Osteoblast (primary cell): ENCODE measurements around the gene TMEM9. TPM values are rescaled to one million over a fixed set of nuclear protein-coding genes. Genes with fewer than 3 reads are reported as not detected.

Source experiments
- DNase-seq: peaks from one replicate; pipeline ENCODE4 v3.0.0; 2011; ENCODE audit warnings: low spot score, mixed read lengths; ENCODE audit not compliant: insufficient read length; ENCODE audit errors: missing footprints
- H2AFZ ChIP-seq: 2 replicates; pipeline ENCODE4 v1.6.0; 2011; ENCODE audit warnings: mild to moderate bottlenecking, low read length
- H3K27ac ChIP-seq: 2 replicates; pipeline ENCODE4 v1.5.1; 2011; ENCODE audit warnings: mild to moderate bottlenecking, low read depth, low read length, moderate library complexity
- H3K27me3 ChIP-seq: 2 replicates; pipeline ENCODE4 v1.6.0; 2012; ENCODE audit warnings: mild to moderate bottlenecking, control low read depth, inconsistent platforms, low read length, moderate library complexity; ENCODE audit not compliant: insufficient read depth
- H3K36me3 ChIP-seq: 2 replicates; pipeline ENCODE4 v1.5.1; 2011; ENCODE audit warnings: mild to moderate bottlenecking, low read length, control low read depth, moderate library complexity; ENCODE audit not compliant: insufficient read depth
- H3K4me1 ChIP-seq: 2 replicates; pipeline ENCODE4 v1.5.1; 2011; ENCODE audit warnings: mild to moderate bottlenecking, low read length, control low read depth, moderate library complexity; ENCODE audit not compliant: insufficient read depth
- H3K4me2 ChIP-seq: 2 replicates; pipeline ENCODE4 v1.6.0; 2011; ENCODE audit warnings: mild to moderate bottlenecking, low read length; ENCODE audit not compliant: insufficient read depth
- H3K4me3 ChIP-seq: fragments of 200-600 bp; sonication (generic); 3 replicates; pipeline ENCODE4 v1.5.1; 2012; ENCODE audit warnings: mild to moderate bottlenecking, low read length, inconsistent platforms; ENCODE audit not compliant: insufficient read depth
- H3K79me2 ChIP-seq: 2 replicates; pipeline ENCODE4 v1.6.0; 2012; ENCODE audit warnings: mild to moderate bottlenecking, low read length, control low read depth, inconsistent platforms; ENCODE audit not compliant: insufficient read depth
- H3K9me3 ChIP-seq: 2 replicates; pipeline ENCODE4 v1.5.1; 2011; ENCODE audit warnings: low read depth, low read length, control low read depth
- H4K20me1 ChIP-seq: 2 replicates; pipeline ENCODE4 v1.6.0; 2012; ENCODE audit warnings: mild to moderate bottlenecking, low read length, control low read depth; ENCODE audit not compliant: insufficient read depth
- total RNA-seq: library from RNA; depleted of rRNA; stranded (reverse); fragments of >200 nt; gene quantifications from 2 replicates; pipeline ENCODE4 v1.2.3, GENCODE V29; 2012
- TF ChIP-seq, protein P1 (sequence below): IDR thresholded peaks from 2 replicates; pipeline ENCODE4 v1.5.1; 2011; ENCODE audit warnings: mild to moderate bottlenecking, low read depth, low read length, moderate library complexity; ENCODE audit errors: extremely low read depth

TMEM9 gene
- total RNA-seq, 1 donor: 45.6 TPM

DNA sequence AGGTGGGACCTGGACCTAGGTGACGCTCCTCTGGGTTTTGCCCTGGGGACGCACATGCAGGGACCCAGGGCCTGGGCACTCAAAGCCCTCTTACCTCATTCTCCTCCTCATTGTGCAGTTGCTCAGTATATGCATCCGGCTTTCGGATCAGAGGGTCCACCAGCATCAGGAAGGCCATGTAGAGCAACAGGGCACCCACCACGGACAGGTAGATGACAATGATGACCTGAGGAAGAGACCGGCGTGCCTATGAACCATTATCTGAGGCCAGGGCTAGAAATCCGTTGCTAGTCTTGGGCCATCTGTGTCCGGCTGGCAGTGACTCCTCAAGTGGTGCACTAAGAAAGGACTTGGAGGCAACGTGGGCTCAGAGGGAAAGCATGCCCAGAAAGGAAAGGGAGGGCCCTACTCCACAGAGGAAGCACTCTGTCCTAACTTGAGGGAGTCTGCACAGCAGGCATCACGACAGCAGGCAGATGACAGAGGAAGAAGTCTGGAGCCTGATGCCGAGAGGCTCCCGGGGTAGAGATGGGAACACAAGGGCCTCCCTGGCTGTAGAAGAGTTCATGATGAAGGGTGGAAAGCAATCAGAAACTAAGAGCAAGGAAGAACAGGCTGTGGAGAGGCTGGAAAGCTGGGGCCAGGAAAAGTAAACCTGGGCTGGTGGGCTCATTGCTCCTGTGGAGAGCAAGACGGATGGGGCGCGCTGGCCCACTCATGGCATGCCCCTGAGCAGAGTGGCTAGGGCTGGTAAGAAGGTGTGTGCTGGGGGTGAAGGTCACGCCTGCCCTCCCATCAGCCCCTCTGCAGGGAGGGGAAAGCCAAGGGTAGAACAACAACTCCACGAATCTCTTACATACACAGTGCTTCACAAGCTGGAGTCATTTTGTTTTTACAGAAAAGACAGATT is 10.3 kb downstream of the TMEM9 start:
- H3K4me2 ChIP-seq: no peak overlapping the region

DNA sequence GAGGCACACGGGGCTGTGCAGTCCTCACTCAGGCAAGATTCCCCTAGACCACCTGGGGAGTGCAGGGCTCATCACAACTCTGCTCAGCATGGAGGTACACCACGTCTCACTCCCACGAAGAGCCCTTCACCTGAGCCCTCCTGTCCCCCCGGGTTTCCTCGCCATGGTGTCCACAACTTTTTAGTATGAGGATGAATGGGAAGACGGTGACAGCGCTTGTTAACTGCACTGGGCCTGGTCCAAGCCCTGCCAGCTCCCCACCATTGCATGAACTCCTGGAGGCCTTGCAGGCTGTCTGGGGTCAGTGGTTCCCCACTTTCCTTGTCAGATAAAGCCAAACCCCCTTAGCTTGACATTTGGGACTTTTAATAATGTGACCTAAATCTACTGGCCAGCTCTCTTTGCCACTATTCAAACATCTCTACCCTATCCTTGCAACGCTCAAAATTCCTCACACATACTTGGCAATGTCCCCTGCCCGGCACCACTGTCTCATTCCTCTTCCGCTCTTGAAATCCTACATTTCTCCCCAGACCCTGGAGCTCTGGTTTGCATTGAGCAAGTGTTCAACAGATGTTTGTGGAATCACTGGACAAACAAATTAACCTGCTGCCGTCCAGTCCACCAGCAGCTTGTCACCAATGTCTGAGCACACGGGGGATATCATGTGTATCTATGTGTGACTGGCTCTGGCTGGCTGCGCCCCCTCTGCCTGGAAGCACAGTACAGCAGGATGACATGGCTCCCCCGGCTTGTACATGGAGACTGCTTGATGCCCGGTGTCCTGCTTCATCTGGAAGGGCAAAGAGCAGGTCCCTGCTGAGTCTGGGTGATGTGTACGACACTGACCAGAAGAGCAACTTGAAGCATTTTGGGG is 11.2 kb downstream of the TMEM9 start:
- no peak for DNase-seq

More for the DNA sequence above, 10.3 kb downstream of the TMEM9 start:
- H3K79me2 ChIP-seq: no peaks in the 10 kb centered on the region
- no peaks in the 10 kb centered on the region for H3K4me1 ChIP-seq
- no peak for DNase-seq
- no peak overlapping the region for H2AFZ ChIP-seq
- H3K9me3 ChIP-seq: no peaks in the 10 kb centered on the region
- peaks cover 34% of the 10 kb centered on the region for H4K20me1 ChIP-seq
- no peaks in the 10 kb centered on the region for H3K27me3 ChIP-seq
- H3K4me3 ChIP-seq: no peak overlapping the region
- TF ChIP-seq, protein P1, sequence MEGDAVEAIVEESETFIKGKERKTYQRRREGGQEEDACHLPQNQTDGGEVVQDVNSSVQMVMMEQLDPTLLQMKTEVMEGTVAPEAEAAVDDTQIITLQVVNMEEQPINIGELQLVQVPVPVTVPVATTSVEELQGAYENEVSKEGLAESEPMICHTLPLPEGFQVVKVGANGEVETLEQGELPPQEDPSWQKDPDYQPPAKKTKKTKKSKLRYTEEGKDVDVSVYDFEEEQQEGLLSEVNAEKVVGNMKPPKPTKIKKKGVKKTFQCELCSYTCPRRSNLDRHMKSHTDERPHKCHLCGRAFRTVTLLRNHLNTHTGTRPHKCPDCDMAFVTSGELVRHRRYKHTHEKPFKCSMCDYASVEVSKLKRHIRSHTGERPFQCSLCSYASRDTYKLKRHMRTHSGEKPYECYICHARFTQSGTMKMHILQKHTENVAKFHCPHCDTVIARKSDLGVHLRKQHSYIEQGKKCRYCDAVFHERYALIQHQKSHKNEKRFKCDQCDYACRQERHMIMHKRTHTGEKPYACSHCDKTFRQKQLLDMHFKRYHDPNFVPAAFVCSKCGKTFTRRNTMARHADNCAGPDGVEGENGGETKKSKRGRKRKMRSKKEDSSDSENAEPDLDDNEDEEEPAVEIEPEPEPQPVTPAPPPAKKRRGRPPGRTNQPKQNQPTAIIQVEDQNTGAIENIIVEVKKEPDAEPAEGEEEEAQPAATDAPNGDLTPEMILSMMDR: no peak
- no peak overlapping the region for H3K27ac ChIP-seq
- peaks cover 51% of the 10 kb centered on the region for H3K36me3 ChIP-seq

DNA sequence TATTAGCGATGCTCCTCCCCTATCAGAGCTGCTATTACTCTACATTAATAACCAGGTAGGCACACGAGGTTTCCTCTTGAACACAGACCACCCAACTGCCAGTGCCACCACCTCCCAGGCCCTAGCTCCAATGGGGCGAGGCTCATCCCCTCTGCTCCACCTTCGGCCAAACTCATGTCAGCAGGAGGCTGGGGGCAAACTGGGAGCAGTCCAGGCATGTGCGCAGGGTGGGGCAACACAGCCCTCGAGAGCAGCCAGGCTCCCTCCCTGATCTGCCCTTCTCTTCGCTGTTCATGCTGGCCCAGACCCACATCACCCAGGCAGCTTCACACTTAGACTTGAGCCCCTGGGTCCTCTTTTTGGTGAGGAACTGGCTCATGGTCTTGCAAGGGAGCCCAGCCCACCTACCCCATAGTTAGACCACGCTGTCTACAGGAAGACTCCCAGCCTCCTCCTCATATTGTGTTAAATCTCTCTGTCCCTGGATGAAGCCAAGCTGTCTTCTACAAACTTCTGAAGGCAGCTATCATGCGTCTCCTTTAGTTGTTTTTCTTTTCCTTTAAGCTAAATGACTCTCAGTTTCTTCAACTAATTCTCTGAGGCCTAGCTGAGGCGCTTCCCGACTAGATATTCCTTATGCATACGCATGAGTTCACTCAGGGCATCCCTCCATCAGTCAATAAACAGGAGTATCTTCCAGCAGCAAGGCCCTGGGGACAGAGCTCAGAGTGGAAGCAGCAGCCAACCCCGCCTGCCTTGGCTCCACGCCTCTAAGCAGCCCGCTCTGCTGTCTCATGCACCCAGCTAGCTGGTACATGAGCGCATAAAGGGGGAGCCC is 12.0 kb downstream of the TMEM9 start:
- Histone ChIP-seq H3K4me2 (no peak overlapping the region), H3K27ac (no peak overlapping the region), H3K36me3 (peaks cover 47% of the 10 kb centered on the region), H3K27me3 (no peaks in the 10 kb centered on the region), H2AFZ (no peak overlapping the region), H3K4me3 (no peak overlapping the region), H4K20me1 (peaks cover 36% of the 10 kb centered on the region), H3K79me2 (no peaks in the 10 kb centered on the region), H3K4me1 (peaks cover 15% of the 10 kb centered on the region), H3K9me3 (no peaks in the 10 kb centered on the region)
- TF ChIP-seq, protein P1: no peak
- DNase-seq: no peak

More for the DNA sequence above, 11.2 kb downstream of the TMEM9 start:
- TF ChIP-seq, protein P1: no peak
- Histone ChIP-seq H3K27me3 (no peaks in the 10 kb centered on the region), H3K36me3 (peaks cover 47% of the 10 kb centered on the region), H3K4me1 (peaks cover 7% of the 10 kb centered on the region), H3K27ac (no peak overlapping the region), H3K79me2 (no peaks in the 10 kb centered on the region), H2AFZ (no peak overlapping the region), H4K20me1 (peaks cover 37% of the 10 kb centered on the region), H3K9me3 (no peaks in the 10 kb centered on the region), H3K4me2 (no peak overlapping the region), H3K4me3 (no peak overlapping the region)
